Hindlimb muscle (tissue), 1 donor: Measurements from ENCODE around the gene CCDC178. TPM values are rescaled to one million over a fixed set of nuclear protein-coding genes. Genes with fewer than 3 reads are reported as not detected.
"Not testable (repeated sequence)": the region's sequence is repeated elsewhere in the genome, so short reads cannot be mapped to it uniquely, and the experiment has no call there.

ENCODE experiments used
- DNase-seq: peaks from one replicate; pipeline ENCODE4 v3.0.0-alpha.2; 2013
- polyA plus RNA-seq: library from polyadenylated mRNA; unstranded; fragments of 120-200 nt; gene quantifications from one replicate; pipeline ENCODE4 v1.2.1, GENCODE V29; 2013; ENCODE audit not compliant: insufficient read length

The CCDC178 gene
- polyA plus RNA-seq, 1 donor = 0.36 TPM

- peak; percentile 10 for DNase-seq
Observed at GRCh38 chr18:33210575-33211189, 229.8 kb downstream of the CCDC178 start.

- DNase-seq = no peak
Observed at GRCh38 chr18:33205777-33206176, 234.7 kb downstream of the CCDC178 start.

- peak; percentile 31 for DNase-seq
Observed at GRCh38 chr18:33201509-33201926, 239.0 kb downstream of the CCDC178 start.

DNA sequence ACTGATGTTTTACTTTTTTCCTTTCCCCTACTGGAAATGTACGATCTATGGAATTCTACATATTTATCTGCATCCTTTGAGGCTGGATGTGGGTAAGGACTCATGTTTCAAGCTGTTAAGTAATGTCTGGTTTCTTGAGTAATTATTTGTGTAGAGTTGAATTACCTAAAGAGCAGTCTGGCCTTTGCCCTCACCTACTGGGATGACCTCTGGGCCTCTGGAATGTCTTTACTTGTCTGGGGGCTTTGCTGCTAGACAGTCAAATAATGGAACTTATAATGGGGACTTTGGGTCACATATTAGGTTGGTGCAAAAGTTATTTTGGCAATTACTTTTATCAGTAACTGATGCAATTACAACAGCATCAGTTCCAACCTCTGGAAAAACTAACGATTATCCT, 244.7 kb downstream of the CCDC178 start:
- no peak for DNase-seq

DNA sequence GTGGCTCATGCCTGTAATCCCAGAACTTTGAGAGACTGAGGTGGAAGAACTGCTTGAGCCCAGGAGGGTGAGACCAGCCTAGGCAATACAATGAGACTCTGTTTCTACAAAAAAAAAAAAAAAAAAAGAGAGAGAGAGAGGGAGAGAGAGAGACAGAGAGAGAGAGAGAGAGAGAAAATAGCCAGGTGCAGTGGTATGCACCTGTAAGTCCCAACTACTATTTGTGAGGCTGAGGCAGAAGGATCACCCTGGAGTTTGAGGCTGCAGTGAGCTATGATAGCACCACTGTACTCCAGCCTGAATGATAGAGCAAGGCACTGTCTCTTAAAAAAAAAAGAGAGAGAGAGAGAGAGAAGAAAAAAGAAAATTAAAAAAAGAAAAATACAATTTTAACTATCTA, 245.7 kb downstream of the CCDC178 start:
- DNase-seq = no peak

DNA sequence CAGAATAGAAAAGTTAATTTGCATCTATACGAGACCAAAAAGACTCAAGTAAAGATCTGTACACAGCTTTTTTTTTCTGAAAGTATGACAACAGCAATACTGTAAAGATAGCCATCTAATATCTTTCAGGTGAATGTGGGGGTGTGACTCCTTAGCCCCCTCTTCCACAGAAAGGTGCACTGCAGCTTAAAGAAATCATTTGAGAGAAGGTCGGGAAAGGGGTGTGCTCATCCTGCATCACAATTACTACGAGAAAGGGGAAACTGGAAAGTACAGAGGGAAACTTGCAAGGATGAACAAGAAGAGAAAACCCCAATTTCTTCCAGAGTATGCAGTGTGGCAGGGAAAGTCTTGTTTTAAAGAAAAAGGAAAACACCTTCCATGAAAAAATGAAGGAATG, 255.6 kb downstream of the CCDC178 start:
- DNase-seq = no peak

DNA sequence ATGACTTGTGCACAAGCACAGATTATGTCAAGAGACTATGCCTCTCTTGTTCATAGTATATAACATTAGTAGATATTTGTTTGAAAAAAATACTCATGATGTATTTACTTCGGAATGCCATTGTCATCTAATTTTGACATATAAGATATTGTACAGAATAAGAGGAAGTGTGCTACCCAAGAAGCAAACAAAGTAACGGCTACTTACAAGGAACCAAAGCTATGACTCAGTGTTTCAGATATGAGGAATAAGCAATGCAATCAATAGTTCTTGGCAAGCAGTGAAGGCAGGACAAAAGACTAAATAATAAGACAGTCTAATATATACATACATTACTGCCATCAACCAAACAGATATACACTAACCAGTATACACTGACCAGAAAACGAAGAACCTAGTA, 256.3 kb downstream of the CCDC178 start:
- no peak for DNase-seq

DNA sequence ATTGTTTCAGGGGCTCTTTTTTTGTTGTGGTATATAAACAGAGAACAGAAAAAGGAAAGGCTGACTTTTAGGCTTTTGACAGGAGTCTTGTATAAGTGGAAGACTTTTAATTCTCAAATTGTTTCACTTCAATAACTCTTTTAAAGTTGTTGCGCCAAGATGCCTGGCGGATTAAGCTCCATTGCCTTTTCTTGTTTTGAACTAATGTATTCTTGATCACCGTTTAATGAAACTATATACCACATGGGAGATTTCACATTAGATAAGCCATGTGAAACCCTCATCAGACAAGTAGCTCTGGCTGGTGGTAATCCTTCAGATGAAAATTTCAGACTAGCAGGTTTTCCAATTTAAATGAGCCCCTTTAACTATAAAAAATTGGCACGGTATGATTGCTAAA, 257.4 kb downstream of the CCDC178 start:
- no peak for DNase-seq

GRCh38 chr18:33181016-33181415, 259.5 kb downstream of the CCDC178 start:
- DNase-seq = no peak

DNA sequence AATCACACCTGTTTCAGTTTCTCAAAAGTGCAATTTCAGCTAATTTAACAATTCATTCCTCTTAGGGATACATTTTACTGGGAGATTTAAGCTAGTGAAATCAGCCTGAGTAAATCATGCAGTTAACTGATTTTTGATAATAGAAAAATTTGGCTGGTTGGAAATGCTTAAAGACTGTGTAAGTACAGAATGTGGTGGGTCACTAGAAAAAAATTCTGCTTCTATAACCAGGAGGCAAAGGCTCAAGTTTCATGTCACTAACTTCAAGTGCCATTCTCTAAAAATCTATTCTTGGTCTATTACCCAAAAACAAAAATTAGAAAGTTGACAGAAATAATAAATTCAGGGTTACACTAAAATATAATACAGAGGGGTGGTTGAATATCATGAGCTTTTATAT, 271.3 kb downstream of the CCDC178 start:
- no peak for DNase-seq

- DNase-seq = not testable (repeated sequence)
Observed at GRCh38 chr18:33164121-33164520, 276.4 kb downstream of the CCDC178 start.

- DNase-seq = peak; percentile 11
Observed at GRCh38 chr18:33161131-33161530, 279.4 kb downstream of the CCDC178 start.

DNA sequence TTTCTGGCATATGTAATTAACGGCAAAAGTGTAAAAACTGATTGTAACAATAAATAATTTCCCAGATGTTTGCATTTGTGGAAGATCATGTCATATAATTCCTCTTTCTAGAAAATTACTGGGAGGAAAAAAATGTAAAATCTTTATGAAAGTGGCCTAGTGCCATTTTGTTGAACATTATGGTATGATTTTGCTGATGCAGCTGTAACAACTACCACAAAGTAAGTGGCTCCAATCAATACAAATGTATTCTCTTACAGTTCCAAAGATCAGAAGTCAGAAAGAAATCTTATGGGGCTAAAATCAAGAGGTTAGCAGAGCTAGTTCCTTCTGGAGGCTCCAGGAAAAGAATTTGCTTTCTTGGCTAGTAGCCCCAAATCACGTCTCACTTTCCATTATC, 281.4 kb downstream of the CCDC178 start:
- no peak for DNase-seq

GRCh38 chr18:33157893-33158292, 282.6 kb downstream of the CCDC178 start:
- DNase-seq = no peak

- DNase-seq = no peak
Observed at GRCh38 chr18:33156906-33157470, 283.5 kb downstream of the CCDC178 start.

DNA sequence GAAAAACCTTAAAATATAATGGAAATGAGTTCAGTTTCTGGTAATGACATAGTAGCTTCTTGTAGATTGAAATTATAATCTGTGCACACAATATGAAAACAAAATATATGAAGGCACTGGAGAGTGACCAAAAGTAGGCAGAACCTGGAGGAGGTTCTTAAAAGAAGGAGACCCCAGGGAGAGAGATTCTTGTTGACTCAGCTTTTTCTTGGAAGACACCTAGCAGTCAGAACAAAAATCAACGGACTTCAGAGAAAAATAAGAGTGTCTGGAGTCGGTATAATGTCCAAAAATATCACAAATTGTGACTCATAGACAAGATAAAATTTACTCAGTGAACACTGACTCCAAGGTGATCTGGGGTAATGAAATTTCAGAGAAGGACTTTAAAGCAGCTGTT, 286.5 kb downstream of the CCDC178 start:
- no peak for DNase-seq

DNA sequence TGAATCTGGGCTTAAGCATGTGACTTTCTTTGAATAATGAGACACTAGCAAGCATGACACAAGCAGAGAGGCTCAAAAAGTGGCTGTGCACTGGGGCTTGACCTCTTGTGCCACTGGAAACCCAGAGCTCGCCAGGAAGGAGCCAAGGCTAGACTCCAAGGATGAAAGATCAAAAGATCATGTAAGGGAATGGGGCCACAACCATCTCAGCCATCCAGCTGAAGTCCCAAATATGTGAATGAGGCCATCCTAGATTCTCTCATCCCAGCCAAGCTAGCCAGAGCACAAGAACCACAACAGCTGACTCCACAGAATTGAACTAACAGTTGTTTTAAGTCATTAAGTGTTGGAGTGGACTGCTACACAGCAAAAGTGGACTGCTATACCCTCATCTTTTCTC, 288.1 kb downstream of the CCDC178 start:
- no peak for DNase-seq

- not testable (repeated sequence) for DNase-seq
Observed at GRCh38 chr18:33147811-33148210, 292.7 kb downstream of the CCDC178 start.

- no peak for DNase-seq
Observed at GRCh38 chr18:33146014-33146413, 294.5 kb downstream of the CCDC178 start.

GRCh38 chr18:33135951-33136660, 304.4 kb downstream of the CCDC178 start:
- no peak for DNase-seq

DNA sequence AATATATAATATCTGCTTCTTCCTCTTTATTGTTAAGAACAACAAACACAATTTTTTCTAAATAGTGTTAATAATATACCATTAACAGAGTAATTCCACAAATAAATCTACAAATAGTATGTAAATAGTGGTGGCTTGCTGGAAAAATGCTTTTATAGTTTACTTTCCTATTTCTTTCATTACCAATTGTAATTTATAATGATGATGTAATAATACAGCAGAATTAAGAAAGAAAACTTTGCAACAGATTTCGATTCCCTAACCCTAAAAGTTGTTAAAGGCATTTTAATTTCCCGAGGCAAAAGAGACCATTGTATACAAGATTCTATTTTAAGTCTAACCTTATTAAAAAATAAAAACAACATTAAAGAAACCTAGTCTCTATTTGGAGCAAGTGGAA, 307.9 kb downstream of the CCDC178 start:
- no peak for DNase-seq

DNA sequence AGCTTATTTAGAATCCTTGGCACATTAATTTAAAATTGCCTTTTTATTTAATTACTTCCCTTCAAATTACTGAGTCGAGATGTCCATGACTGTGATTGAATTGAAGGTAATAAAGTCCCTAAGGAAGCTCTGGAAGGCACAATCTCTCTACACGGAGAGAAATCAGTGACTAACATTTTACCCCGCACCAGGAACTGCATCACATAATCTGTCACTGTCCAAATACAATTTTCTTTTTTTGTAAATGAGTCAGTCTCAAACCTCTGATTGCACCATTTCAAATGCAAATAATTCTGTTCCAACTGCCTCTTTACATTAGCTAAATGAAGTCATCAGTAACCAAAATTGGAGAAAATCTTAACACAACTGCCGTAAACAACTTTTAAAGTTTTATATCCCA, 311.9 kb downstream of the CCDC178 start:
- no peak for DNase-seq

- no peak for DNase-seq
Observed at GRCh38 chr18:33123862-33124518, 316.5 kb downstream of the CCDC178 start.

- DNase-seq = no peak
Observed at GRCh38 chr18:33116376-33116775, 324.1 kb downstream of the CCDC178 start.
